ENCODE results near the gene ATP1B1.

ATP1B1 gene

DNA sequence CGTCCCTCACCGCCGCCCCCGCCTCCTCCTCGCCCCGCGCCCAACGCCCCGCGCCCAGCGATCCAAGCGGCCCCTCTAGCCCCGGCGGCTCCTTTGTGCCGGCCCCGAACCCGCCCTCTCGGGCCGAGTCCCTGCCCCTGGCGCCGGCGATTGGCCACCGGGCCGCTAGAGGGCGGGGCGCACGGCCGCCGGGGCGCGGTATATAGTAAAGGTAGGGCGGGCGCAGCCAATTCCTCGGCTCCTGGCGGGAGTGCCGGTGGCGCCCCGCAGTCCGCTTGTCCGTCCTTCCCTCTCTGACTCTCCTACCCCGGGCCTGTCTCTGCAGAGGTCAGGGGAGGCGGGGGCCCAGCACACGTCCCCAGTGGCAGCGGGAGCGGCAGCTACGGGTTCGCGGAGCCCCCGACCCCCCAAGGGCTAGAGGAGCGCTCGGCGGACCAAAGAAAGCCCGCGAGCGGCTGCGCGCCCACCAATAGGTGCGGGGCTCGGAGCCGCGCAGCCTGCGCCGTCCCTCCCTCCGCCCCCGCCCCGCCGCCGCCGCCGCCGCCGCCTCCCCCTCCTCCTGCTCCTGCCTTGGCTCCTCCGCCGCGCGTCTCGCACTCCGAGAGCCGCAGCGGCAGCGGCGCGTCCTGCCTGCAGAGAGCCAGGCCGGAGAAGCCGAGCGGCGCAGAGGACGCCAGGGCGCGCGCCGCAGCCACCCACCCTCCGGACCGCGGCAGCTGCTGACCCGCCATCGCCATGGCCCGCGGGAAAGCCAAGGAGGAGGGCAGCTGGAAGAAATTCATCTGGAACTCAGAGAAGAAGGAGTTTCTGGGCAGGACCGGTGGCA, at the start of gene ATP1B1:
ATP1B1 (plus strand) TSS at position 596 of the 826 bp plus-strand sequence; CDS start at position 736, 140 bp downstream.
- peak; percentile 74 for DNase-seq

GRCh38 chr1:169059421-169059820, 47.1 kb upstream of the ATP1B1 start:
- no peak for DNase-seq

DNA sequence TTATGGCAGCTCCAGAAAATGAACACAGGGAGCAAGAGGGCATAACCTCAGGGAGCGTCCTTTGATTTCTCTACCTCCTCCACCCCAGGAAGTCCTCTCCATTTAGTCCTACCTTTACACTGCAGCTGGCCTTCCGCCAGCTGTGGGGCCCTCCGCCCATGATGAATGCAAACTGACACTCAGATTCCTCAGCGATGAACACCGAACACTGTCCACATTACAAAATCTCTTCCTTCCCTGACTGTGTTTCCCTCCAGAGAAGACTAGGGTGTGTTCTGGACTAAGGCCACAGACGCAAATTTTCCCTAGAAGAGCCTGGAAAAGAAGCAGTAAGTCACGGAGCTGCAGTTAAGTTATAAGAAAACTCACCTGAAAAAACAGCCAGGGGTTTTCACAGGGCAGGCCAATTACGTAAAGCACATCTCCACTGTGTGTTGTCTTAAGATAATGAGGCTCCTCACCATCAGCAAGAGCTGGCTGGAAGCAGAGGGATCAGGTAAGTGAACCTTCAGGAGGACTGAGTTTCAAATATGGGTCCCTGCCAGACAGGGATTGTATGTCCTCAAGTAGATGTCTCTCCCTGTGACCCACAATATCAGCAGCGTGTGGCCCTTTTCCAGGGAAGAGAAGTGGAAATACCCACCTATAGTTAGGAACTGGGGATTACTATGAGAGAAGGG, 46.3 kb upstream of the ATP1B1 start:
- DNase-seq, result no peak

GRCh38 chr1:169060919-169061639, 45.4 kb upstream of the ATP1B1 start:
- DNase-seq, result no peak

DNA sequence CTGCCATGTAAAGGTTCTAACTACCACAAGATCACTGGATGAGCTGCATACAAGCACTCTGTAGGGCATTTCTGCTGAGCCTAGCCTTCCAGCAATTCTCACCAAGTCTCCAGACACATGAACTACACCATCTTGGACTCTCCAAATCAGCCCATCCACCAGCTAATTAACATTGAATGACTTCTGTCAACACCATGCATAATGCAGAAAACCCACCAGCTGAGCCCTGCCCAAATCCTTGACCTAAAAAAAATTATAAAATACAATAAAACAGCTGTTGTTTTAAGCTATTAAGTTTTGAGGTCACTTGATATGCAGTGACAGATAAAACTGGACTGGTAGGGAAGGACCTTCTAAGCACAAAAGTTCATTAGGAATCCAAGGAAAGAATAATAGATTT, 44.3 kb upstream of the ATP1B1 start:
- DNase-seq, result no peak

DNA sequence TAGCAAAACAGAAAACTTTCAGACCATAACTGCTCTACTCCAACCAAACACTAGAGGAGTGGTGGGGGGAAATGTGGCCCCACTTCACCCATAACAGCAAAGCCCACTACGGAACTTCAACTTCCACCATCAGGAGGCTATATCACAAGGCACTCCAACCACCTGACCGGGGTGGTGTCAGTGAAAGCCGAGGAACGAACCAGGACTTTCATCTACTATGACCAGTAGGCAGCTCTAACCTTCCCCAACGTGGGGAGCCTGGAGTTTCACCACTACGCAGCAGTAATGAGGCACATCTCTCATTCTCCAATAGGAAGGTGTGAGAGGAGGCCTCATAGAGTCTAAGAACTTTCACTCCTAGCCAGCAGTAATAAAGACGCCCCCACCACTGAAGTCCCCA, 42.4 kb upstream of the ATP1B1 start:
- DNase-seq, result no peak

DNA sequence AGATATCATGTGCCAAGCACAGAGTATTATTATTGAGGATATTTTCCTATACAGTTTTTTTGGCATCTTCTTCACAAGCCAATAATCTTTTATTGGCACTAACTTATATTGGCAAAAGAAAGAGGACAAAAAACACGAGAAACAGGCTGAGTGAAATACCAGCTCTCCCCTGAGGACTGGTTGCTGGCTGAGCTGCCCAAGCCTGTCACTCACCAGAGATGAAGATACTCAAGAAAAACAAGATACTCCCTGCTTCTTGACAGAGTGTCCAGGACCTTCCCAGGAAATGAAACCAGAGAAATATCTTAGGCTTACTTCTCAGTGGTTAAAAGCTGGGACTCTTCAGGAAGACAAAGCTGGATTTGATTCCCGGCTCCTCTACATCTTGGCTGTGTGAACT, 35.9 kb upstream of the ATP1B1 start:
- DNase-seq, result no peak

DNA sequence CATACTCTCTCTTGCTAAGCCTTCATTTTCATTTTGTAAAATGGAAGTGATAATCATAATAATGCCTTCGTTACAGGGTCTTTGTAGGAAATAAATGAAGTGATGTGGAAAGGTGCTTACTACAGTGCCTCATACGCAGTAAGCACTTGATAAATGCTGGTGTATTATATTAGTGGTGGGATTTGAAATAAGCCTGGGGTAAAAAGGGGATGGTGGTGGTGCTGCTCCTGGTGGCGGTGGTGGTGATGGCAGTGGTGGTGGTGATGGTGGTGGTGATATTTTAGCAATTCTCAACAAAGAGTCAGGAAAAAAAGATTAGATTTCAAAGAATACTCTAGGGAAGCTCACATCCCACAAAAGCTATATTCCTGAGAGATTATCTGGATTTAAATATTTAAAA, 35.5 kb upstream of the ATP1B1 start:
- DNase-seq, result no peak

- no peak for DNase-seq
Observed at GRCh38 chr1:169072945-169073725, 33.4 kb upstream of the ATP1B1 start.

DNA sequence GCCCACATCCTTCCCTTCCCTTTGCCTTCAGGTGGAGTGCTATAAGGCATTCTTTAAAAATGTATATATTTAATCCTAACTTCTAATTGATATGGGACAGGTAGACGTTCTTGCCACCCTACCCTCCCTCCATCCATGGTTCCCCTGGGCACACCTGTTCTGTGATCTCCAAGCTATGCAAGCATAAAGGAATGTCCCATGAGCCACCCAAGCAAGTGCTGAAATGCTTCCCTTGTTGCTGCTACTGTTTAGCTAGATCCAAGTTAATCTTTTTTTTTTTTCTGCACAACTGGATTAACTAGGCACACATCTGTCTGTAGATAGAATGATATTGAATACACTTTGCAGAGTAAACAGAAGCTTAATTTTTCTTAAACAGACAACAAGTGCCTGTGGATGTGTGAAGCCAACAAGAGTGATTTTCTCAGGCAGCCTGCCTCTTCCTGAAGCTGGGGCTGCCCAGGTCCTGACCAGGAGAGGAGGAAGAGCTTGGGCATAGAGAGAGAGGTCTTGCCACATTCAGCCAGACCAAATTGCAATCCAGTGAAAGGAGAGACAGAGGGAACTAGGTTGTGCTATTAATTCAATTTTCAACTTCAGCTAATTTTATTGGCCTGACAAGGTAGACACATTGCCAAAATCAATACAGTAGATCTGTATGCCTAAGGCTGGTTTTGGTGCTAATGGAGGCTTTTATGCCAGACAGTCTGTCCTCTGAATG, 28.2 kb upstream of the ATP1B1 start:
- no peak for DNase-seq

DNA sequence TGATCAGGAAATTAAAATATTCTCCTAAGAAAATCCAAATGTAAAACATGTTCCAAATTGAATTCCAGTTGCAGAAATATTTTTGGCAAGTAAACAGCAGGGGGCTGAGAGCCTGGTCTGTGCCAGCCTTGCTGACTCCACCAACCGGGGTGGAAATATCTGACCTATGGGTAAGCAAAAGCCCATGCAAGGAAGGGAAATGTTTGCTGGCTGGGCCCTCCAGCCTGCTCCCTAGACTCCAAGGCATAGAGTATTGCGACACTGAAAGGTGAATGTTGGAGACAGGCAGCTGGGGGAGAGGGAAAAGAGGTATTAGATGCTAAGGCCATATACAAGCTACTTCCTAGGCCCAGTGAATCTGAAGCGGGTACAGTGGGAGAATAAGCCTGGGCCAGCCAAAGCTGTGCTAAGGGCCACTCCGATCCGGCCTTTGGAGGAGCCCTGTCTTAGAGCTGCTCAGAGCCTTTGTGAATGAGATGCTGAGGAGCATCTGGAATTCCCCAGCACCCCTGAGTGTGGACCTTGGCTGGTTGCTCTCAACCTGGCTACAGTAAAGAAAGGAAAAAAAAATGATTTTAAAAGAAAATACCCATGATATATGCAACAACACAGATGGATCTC, 24.9 kb upstream of the ATP1B1 start:
- DNase-seq, result no peak

- DNase-seq, result no peak
Observed at GRCh38 chr1:169085911-169086310, 20.6 kb upstream of the ATP1B1 start.

GRCh38 chr1:169086603-169087455, 19.7 kb upstream of the ATP1B1 start:
- no peak for DNase-seq

DNA sequence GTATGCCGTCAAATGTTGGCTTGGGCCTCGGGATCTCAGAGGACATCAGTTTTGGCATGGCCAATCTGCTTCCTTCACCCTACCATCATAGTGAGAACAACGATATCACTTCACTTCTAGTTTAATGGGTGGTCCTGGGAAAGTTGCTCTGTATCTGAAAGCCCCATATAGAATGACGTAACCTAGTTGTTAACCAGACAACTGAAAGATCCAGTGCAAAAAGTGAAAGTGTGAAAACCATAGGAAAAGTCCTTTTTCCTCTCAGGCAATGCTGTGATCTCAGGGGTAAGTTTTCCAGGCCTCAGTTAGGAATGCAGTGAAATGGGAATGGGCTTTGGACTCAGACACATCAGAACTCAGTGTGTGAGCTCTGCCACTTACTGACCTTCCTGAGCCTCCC, 18.6 kb upstream of the ATP1B1 start:
- no peak for DNase-seq

DNA sequence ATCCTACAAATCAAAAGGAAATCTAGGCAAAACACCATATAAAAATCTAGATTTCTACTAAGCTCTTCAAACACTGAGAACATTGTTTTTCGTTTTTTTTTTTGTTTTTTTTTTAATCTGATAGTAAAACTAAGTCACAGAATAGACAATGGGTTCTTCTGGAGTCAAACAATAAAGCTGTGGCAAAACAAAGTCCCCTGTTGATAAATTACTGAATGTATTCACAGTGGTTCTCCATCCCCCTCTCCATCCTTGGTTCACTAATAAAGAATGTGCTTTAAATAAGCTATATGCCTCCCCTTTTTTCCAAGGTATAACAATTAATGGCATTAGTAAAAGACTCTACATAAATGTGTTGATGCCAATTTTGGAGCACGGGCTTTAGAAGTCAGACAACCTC, 16.7 kb upstream of the ATP1B1 start:
- DNase-seq, result no peak

DNA sequence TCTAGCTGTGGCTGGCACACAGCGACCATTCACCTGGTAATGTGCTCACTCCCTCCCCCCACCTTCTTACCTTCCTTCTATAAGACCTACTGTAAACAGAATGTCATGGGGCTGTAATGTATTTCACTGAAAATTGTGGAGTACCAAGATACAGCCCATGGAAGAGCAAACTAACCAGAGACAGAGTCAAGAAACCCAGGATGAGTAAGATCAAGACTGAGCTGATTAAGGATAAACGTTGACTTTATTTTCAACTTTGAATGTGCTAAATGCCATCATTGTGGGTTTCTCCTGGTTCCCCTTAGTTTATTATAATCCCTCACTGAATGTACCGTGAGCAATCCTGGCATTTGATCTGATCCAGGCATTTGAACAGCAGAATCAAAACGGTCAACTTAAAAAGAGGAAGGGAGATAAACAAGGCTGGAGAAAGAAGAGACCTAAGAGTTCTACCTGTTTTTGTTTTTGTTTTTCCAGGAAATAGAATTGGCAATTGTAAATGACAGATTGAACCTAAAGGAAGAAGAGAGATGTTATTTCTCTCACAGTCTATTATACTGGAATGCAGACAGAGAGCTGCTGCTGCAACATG, 16.1 kb upstream of the ATP1B1 start:
- no peak for DNase-seq

DNA sequence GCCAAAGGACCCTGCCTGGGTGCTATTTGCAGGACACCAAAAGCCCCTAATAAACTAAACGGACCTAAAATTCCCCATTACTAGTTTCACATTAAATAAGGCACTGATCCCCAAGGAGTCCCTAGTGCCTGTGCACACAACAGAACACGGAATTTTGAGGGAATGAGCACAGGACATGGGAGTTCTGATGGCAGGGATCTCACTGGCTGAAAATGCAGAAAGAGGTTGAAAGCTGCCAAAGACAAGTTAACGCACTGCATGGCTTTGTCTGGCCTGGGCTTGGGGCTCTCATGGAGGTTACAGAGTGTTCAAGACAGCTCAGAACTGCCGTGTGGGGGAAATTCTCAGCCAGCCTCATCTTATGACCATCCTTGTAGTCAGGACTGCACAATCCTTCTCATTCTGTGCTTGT, 15.6 kb upstream of the ATP1B1 start:
- no peak for DNase-seq

- DNase-seq, result no peak
Observed at GRCh38 chr1:169091480-169091941, 15.0 kb upstream of the ATP1B1 start.

GRCh38 chr1:169092399-169092798, 14.1 kb upstream of the ATP1B1 start:
- no peak for DNase-seq

- DNase-seq, result no peak
Observed at GRCh38 chr1:169094897-169095569, 11.5 kb upstream of the ATP1B1 start.
